NOMO-1 treated with DMSO at 0.1 percent for 48 hours (cell line): ENCODE results near the gene MEGF11.
"Not testable (repeated sequence)": the region's sequence is repeated elsewhere in the genome, so short reads cannot be mapped to it uniquely, and the experiment has no call there.

Experiments
- DNase-seq: peaks from one replicate; lab custom pipeline; 2025; ENCODE audit not compliant: unreplicated experiment; lab: John Stamatoyannopoulos, UW

MEGF11 gene

GRCh38 chr15:65869954-65870871 lies 383.3 kb downstream of the MEGF11 start:
- no peak for DNase-seq

GRCh38 chr15:65869126-65869953 lies 384.2 kb downstream of the MEGF11 start, which contains the start of gene RAB11A:
RAB11A (plus strand) TSS chr15:65869491; CDS start chr15:65869586, 95 bp downstream.
- peak; percentile 97 for DNase-seq

GRCh38 chr15:65868546-65869125 lies 384.9 kb downstream of the MEGF11 start:
- no peak for DNase-seq

- DNase-seq, result not testable (repeated sequence)
Observed at GRCh38 chr15:65867933-65868332, 385.6 kb downstream of the MEGF11 start.

GRCh38 chr15:65867244-65867643 lies 386.3 kb downstream of the MEGF11 start:
- no peak for DNase-seq

GRCh38 chr15:65863106-65863505 lies 390.4 kb downstream of the MEGF11 start:
- no peak for DNase-seq

- peak; percentile 73 for DNase-seq
Observed at GRCh38 chr15:65862682-65863081, 390.9 kb downstream of the MEGF11 start.

- DNase-seq, result no peak
Observed at GRCh38 chr15:65857718-65858402, 395.7 kb downstream of the MEGF11 start.

GRCh38 chr15:65856821-65857455 lies 396.6 kb downstream of the MEGF11 start:
- DNase-seq, result peak; percentile 27

- DNase-seq, result no peak
Observed at GRCh38 chr15:65851981-65852380, 401.6 kb downstream of the MEGF11 start.

GRCh38 chr15:65847989-65848388 lies 405.6 kb downstream of the MEGF11 start:
- no peak for DNase-seq

- DNase-seq, result no peak
Observed at GRCh38 chr15:65845826-65846519, 407.6 kb downstream of the MEGF11 start.
